Mammary epithelial cell (primary cell): ENCODE data around the gene FHL1.

Source experiments
- EZH2 ChIP-seq: IDR thresholded peaks from 2 replicates; pipeline ENCODE4 v1.6.1; 2012; ENCODE audit warnings: low read length, inconsistent platforms, borderline replicate concordance
- TF ChIP-seq, protein P1 (sequence below), 2 donors: IDR thresholded peaks in 1 of 2; conservative IDR thresholded peaks in 1 of 2; 2 replicates each; pipeline ENCODE4 v1.5.1; 2011 to 2012; ENCODE audit warnings: inconsistent platforms in 2 of 2, low read length in 2 of 2, mild to moderate bottlenecking in 2 of 2, control low read depth in 1 of 2, low read depth in 1 of 2; ENCODE audit not compliant: insufficient read depth in 1 of 2; ENCODE audit errors: extremely low read depth in 1 of 2

DNA sequence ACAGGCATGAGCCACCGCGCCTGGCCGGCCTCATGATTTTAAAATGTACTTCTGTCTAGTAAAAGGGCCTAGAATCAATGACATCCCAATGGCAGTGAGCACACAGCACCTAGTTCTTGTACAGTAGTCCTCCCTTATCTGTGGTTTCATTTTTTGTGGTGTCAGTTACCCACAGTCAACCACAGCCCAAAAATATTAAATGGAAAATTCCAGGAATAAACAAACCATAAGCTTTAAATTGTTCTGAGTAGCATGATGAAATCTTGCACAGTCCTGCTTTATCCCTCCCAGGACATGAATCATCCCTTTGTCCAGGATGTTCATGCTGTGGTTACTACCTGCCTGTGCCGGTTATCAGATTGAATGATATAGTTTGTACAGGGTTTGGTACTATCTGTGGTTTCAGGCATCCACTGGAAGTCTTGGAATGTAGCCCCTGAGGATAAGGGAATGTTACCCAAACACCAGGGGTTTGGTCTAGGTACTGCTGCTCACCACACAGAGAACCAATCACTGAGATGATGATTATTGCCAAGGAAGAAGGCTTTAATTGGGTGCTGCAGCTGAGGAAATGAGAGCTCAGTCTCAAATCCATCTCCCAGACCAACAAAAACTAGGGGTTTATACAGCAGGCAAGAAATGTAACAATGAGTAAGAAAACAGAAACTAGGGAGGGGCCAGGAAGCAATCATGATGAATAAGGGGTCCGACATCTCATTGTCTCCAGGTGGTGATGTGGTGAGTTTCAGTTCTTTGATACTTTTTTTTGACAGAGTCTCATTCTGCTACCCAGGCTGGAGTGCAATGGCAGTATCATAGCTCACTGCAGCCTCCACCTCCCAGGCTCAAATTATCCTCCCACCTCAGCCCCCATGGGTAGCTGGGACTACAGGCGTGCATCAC, 16.2 kb upstream of the FHL1 start:
- TF ChIP-seq, protein P1, sequence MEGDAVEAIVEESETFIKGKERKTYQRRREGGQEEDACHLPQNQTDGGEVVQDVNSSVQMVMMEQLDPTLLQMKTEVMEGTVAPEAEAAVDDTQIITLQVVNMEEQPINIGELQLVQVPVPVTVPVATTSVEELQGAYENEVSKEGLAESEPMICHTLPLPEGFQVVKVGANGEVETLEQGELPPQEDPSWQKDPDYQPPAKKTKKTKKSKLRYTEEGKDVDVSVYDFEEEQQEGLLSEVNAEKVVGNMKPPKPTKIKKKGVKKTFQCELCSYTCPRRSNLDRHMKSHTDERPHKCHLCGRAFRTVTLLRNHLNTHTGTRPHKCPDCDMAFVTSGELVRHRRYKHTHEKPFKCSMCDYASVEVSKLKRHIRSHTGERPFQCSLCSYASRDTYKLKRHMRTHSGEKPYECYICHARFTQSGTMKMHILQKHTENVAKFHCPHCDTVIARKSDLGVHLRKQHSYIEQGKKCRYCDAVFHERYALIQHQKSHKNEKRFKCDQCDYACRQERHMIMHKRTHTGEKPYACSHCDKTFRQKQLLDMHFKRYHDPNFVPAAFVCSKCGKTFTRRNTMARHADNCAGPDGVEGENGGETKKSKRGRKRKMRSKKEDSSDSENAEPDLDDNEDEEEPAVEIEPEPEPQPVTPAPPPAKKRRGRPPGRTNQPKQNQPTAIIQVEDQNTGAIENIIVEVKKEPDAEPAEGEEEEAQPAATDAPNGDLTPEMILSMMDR (conservative IDR thresholded peaks at IDR 0.05 in 1 of 2, IDR thresholded peaks at IDR 0.05 in 1 of 2; ENCODE audit: extremely low read depth in 1 of 2, insufficient read depth in 1 of 2, low read depth in 1 of 2, low read length in 2 of 2), result no peak
- TF ChIP-seq EZH2, result no peak
